NB4 (cell line): ENCODE data around the gene THEMIS.
"Not testable (repeated sequence)": the region's sequence is repeated elsewhere in the genome, so short reads cannot be mapped to it uniquely, and the experiment has no call there.

Experiments
- DNase-seq: peaks from one replicate; pipeline ENCODE4 v3.0.0; 2010; ENCODE audit warnings: low read depth
- H3K4me3 ChIP-seq: one replicate; pipeline ENCODE4 v1.5.1; 2011; ENCODE audit warnings: mild to moderate bottlenecking, low read depth, low read length, moderate library complexity
- MYC ChIP-seq: IDR thresholded peaks from 2 replicates; pipeline ENCODE4 v1.6.1; 2011; ENCODE audit warnings: low read depth, low read length
- POLR2A ChIP-seq: IDR thresholded peaks from 2 replicates; pipeline ENCODE4 v1.6.1; 2011; ENCODE audit warnings: mild to moderate bottlenecking; ENCODE audit not compliant: insufficient read length; ENCODE audit errors: extremely low read depth
- TF ChIP-seq, protein P1 (sequence below): IDR thresholded peaks from one replicate; pipeline ENCODE4 v1.5.1; 2012; ENCODE audit warnings: low read depth, low read length
- TF ChIP-seq, protein P2 (sequence below): IDR thresholded peaks from 2 replicates; pipeline ENCODE4 v1.6.1; 2011; ENCODE audit warnings: low read depth, low read length

THEMIS gene

DNA sequence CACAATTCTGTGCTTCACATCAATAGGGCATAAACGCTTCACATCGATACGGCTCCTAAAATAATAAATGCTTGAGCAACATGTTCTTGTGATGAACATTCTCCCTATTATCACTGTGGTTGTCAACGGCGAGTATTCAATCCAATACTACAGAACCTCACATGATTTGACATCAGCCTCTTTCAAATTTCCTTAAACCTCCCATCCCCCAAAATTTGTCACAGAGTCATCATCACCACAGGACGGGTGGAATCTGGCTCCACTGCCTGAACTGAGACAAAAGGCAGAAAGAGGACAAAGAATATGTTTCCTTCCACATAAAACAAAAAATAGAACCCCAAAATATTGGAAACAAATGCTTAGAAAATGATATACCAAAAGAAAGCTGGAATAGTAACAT lies 7.3 kb downstream of the THEMIS start:
- no peak overlapping the region for H3K4me3 ChIP-seq
- TF ChIP-seq, protein P1, sequence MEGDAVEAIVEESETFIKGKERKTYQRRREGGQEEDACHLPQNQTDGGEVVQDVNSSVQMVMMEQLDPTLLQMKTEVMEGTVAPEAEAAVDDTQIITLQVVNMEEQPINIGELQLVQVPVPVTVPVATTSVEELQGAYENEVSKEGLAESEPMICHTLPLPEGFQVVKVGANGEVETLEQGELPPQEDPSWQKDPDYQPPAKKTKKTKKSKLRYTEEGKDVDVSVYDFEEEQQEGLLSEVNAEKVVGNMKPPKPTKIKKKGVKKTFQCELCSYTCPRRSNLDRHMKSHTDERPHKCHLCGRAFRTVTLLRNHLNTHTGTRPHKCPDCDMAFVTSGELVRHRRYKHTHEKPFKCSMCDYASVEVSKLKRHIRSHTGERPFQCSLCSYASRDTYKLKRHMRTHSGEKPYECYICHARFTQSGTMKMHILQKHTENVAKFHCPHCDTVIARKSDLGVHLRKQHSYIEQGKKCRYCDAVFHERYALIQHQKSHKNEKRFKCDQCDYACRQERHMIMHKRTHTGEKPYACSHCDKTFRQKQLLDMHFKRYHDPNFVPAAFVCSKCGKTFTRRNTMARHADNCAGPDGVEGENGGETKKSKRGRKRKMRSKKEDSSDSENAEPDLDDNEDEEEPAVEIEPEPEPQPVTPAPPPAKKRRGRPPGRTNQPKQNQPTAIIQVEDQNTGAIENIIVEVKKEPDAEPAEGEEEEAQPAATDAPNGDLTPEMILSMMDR: no peak
- TF ChIP-seq, protein P2, sequence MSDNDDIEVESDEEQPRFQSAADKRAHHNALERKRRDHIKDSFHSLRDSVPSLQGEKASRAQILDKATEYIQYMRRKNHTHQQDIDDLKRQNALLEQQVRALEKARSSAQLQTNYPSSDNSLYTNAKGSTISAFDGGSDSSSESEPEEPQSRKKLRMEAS: no peak
- TF ChIP-seq POLR2A (no peak), MYC (no peak)
- DNase-seq: no peak

DNA sequence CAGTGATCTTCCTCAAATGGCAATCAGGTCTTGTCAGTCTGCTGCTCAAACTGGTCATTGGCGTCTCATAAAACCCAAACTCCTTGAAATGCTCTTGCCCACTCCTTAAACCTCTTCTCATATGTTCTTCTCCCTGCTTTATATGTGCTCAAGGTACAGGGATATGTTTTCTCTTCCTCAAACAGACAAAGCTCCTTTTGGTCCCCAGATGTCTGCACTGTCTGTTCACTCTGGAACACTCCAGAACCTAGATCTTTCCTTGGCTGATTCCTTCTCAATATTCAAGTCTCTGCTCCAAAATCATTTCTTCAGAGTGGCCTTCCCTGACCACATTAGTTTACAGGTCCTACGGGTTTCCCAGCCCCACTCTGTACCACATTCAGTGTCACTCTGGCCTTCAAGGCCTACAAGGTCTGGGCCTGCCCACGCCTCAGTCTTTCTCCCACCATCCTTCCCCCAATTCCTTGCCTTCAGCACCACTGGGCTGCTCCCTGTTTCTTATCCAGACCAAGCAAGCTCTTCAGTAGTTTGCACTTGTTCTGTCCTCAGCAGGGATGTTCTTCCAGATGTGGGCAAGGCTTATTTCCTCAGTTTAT lies 9.0 kb downstream of the THEMIS start:
- H3K4me3 ChIP-seq: no peak overlapping the region
- TF ChIP-seq MYC: no peak
- TF ChIP-seq, protein P1: no peak
- TF ChIP-seq POLR2A: no peak
- TF ChIP-seq, protein P2: no peak
- no peak for DNase-seq

DNA sequence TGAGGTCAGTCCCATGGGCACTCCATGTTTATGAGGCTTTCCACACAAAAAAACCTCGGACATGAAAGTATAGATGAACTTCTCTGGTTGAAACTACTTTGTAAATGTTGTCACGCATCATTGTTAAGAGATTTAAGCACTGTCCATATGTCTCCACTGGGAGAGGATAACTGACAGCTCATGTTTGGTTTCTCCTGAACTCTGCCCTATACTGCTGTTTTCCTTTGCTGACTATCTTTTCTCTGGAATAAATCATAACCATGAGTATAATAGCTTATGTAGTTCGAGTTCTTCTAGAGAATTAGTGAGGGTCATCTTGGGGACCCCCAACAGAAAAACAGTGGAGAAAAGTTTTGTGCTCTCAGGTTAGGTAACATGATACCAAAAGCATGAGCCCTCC lies 14.3 kb downstream of the THEMIS start:
- TF ChIP-seq POLR2A: no peak
- TF ChIP-seq, protein P1: no peak
- TF ChIP-seq, protein P2: no peak
- TF ChIP-seq MYC: no peak
- DNase-seq: no peak

DNA sequence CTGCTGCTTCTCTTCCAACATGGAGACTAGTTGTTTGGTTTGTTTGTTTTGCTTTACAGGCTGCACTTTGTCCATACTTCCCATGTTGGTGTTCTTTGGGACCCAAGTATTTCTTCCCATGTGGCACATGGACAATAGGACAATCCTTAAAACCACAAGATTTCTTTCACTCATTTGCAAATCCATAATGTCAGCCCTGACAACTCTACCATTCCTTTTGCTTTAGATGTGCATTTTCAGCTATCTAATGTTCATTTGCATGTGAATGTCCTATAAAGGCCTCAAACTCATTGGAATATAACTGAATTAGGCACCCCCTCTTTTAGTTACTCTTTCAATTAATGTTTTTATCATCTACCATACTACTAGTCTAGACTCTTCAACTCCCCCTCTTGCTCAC lies 16.7 kb downstream of the THEMIS start:
- H3K4me3 ChIP-seq: no peak overlapping the region
- TF ChIP-seq POLR2A: no peak
- DNase-seq: no peak

More for the DNA sequence above, 14.3 kb downstream of the THEMIS start:
- no peak overlapping the region for H3K4me3 ChIP-seq

DNA sequence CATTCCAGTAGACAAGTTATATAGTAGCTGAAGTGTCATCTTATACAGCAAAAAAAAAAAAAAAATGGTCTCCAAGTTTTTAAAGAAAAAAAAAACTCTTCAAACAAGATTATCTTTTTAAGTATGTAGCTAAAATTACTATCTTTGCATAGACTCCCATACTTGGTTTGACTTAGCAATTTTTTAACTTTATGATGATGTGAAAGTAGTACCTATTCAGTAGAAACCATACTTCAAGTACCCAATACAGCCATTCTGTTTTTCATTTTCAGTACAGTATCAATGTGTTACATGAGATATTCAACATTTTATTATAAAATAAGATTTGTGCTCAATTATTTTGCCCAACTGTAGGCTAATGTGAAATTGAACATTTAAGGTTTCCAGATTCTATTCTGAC lies 18.9 kb downstream of the THEMIS start:
- not testable (repeated sequence) for H3K4me3 ChIP-seq, DNase-seq

DNA sequence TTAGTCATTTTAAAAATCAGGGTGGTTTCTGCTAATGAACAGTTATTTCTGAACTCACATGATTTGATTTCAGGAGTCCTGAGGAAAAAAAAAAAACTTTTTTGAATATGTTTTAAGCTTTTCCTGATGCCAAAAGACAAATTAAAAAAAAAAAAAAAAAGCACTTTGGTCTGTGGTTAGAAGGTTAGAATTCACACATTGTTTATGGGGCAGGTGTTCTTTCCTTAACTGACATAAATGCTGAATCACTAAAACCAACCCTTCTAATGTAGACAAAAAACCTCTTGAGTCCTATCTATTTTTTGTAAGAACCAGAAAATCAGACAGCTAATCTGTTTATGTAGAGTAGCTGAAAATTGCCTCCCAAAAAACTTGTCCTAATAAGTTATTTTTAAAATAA lies 20.4 kb downstream of the THEMIS start:
- no peak for DNase-seq
- no peak overlapping the region for H3K4me3 ChIP-seq
- TF ChIP-seq POLR2A (no peak), MYC (no peak)
- TF ChIP-seq, protein P1: no peak
- TF ChIP-seq, protein P2: no peak

DNA sequence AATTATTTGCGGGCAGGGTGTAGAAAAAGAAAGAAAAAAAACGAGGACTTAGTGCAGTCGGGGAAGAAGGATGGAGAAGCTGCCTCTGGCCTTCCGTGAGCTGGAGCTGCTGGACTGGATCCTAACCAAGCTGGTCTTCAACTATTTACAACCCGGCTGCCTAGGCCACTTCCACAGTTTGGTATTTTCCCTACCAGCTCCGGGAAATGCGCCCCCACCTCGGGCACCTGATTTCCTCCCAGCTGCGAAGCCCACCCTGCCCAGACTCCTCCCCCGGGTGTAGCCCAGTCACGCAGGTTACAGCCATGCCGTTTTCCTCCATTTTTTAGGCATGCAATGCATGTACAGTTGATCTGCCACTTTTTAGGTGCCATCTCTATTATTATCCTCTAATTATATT lies 21.2 kb downstream of the THEMIS start:
- TF ChIP-seq, protein P1: no peak
- no peak for TF ChIP-seq MYC
- no peak overlapping the region for H3K4me3 ChIP-seq
- DNase-seq: no peak
